Gastrocnemius medialis (tissue), 4 donors: ENCODE data around the gene MMP12. TPM values are rescaled to one million over a fixed set of nuclear protein-coding genes. Genes with fewer than 3 reads are reported as not detected.

Source experiments
- ATAC-seq, 2 donors: fragments of 150-250 bp; one replicate each; pipeline ENCODE4 v1.9.1; 2016
- DNase-seq, 2 donors: peaks; one replicate each; pipeline ENCODE4 v3.0.0-alpha.2; 2019
- H3K27ac ChIP-seq, 4 donors: fragments of 200-600 bp; sonication (generic); 1 replicate in 1 of 4; 2 replicates in 3 of 4; pipeline ENCODE4 v1.5.1; 2016 to 2018; ENCODE audit warnings: mild to moderate bottlenecking in 2 of 4, moderate library complexity in 1 of 4
- H3K27me3 ChIP-seq, 3 donors: fragments of 200-600 bp; sonication (generic) in 2 of 3; 1 replicate in 1 of 3; 2 replicates in 2 of 3; pipeline versions ENCODE4 v1.5.1 to v1.6.0; 2016 to 2019; ENCODE audit warnings: mild to moderate bottlenecking in 1 of 3, moderate library complexity in 1 of 3
- H3K36me3 ChIP-seq, 2 donors: fragments of 200-600 bp; sonication (generic) in 1 of 2; one replicate each; pipeline ENCODE4 v1.5.1; 2017 to 2018
- H3K4me1 ChIP-seq, 2 donors: fragments of 200-600 bp; sonication (generic) in 1 of 2; one replicate each; pipeline ENCODE4 v1.5.1; 2016 to 2017; ENCODE audit warnings: mild to moderate bottlenecking in 2 of 2
- H3K4me3 ChIP-seq, 4 donors: fragments of 200-600 bp; sonication (generic) in 3 of 4; 1 replicate in 1 of 4; 2 replicates in 3 of 4; pipeline ENCODE4 v1.5.1; 2016 to 2019; ENCODE audit warnings: mild to moderate bottlenecking in 2 of 4
- H3K9me3 ChIP-seq, 3 donors: fragments of 200-600 bp; sonication (generic) in 2 of 3; 1 replicate in 1 of 3; 2 replicates in 2 of 3; pipeline ENCODE4 v1.5.1; 2016 to 2019
- POLR2A ChIP-seq, 2 donors: fragments of 450-650 bp; IDR thresholded peaks; one replicate each; pipeline ENCODE4 v1.6.1; 2017; ENCODE audit warnings: antibody characterized with exemption in 2 of 2, mild to moderate bottlenecking in 2 of 2, moderate library complexity in 2 of 2
- in situ Hi-C, 4 donors: fragments of 200-750 bp; cut with MboI; loops; one replicate each; pipeline versions ENCODE4 v1.15.0 to v1.8.0; 2017; ENCODE audit warnings: low sequenced_read_pairs in 4 of 4
- intact Hi-C: fragments of 100-400 bp; cut with DNase I; formaldehyde crosslinking; loops from one replicate; pipeline ENCODE4 v1.15.1; 2023; ENCODE audit warnings: low total_unique reads
- total RNA-seq, 4 donors: library from RNA; depleted of rRNA; stranded (reverse); fragments of >200 nt; gene quantifications; one replicate each; pipeline versions ENCODE4 v1.1.0 to v1.2.3, GENCODE V29; 2016
- TF ChIP-seq, protein P1 (sequence below), 5 experiments: fragments of 450-650 bp in 3 of 5; fragments of 200-600 bp in 2 of 5; sonication (generic) in 2 of 5; IDR thresholded peaks in 4 of 5; conservative IDR thresholded peaks in 1 of 5; 1 replicate in 4 of 5; 2 replicates in 1 of 5; pipeline ENCODE4 v1.5.1; 2016 to 2019; ENCODE audit warnings: antibody characterized with exemption in 5 of 5, mild to moderate bottlenecking in 3 of 5, moderate library complexity in 3 of 5

Gene MMP12
- total RNA-seq = not detected

DNA sequence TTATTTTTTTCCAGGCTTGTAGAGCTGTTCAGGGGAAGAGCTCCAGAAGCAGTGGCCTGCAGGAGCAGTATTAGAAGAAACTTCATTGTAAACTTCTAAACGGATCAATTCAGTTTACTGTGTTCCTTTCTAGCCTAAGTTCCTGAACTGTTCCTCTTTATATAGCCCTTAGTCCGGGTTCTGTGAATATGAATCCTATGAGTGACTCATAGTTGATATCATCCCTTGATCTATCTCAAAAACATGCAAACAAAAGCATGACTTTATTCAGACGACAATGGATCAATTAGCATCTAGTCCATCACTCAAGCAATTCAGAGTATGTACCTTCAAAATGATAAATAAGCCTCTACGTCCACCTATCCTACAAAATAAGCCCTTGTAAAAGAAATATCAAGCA, at the start of gene MMP12:
Gene MMP12 (minus strand): TSS at position 131 of the 400 bp plus-strand sequence. CDS start 45 bp downstream, at position 86.
- no peaks in the 10 kb centered on the region for H3K27me3 ChIP-seq
- intact Hi-C loops = no loop called here
- no peaks in the 10 kb centered on the region for H3K36me3 ChIP-seq
- TF ChIP-seq, protein P1, sequence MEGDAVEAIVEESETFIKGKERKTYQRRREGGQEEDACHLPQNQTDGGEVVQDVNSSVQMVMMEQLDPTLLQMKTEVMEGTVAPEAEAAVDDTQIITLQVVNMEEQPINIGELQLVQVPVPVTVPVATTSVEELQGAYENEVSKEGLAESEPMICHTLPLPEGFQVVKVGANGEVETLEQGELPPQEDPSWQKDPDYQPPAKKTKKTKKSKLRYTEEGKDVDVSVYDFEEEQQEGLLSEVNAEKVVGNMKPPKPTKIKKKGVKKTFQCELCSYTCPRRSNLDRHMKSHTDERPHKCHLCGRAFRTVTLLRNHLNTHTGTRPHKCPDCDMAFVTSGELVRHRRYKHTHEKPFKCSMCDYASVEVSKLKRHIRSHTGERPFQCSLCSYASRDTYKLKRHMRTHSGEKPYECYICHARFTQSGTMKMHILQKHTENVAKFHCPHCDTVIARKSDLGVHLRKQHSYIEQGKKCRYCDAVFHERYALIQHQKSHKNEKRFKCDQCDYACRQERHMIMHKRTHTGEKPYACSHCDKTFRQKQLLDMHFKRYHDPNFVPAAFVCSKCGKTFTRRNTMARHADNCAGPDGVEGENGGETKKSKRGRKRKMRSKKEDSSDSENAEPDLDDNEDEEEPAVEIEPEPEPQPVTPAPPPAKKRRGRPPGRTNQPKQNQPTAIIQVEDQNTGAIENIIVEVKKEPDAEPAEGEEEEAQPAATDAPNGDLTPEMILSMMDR (IDR thresholded peaks at IDR 0.05 in 4 of 5, conservative IDR thresholded peaks at IDR 0.05 in 1 of 5) = no peak
- TF ChIP-seq POLR2A (IDR thresholded peaks at IDR 0.05) = no peak
- ATAC-seq (no peak), DNase-seq (no peak)
- H3K4me1 ChIP-seq = no peaks in the 10 kb centered on the region
- in situ Hi-C loops = no loop called here
- H3K9me3 ChIP-seq = no peaks in the 10 kb centered on the region
- no peak within 1 kb of the TSS for H3K4me3 ChIP-seq
- H3K27ac ChIP-seq = no peak within 1 kb of the TSS

DNA sequence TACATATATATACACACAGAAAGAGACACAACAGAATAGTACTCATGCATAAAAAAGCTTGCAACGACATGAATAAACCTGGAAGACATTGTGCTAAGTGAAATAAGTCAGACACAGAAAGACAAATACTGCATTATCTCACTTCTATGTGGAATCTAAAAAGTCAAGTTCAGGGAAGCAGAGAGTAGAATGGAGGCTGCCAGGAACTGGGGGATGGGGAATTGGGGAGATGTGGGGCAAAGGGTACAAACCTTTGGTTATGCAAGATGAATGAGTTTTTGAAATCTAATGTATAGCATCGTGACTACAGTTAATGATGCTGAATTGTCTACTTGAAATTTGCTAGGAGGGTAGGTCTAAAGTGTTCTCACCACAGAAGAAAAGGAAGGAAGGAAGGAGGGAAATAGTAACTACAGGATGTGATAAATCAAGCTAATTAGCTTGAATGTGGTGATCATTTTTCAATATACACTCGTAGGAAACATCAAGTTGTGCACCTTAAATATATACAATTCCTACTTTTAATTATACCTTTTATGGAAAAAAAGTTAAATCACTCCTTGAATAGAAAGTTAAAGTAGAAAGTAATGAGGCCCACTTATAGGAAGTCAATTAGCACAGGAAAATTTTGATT, 46.9 kb upstream of the MMP12 start:
- in situ Hi-C loops (no loop called here), intact Hi-C loops (no loop called here)
- H3K27me3 ChIP-seq = no peaks in the 10 kb centered on the region
- no peak overlapping the region for H3K27ac ChIP-seq
- TF ChIP-seq, protein P1 (IDR thresholded peaks at IDR 0.05 in 4 of 5, conservative IDR thresholded peaks at IDR 0.05 in 1 of 5) = no peak
- TF ChIP-seq POLR2A (IDR thresholded peaks at IDR 0.05) = no peak
- no peaks in the 10 kb centered on the region for H3K4me1 ChIP-seq
- no peaks in the 10 kb centered on the region for H3K9me3 ChIP-seq
- DNase-seq (no peak), ATAC-seq (no peak)
- no peaks in the 10 kb centered on the region for H3K36me3 ChIP-seq
- H3K4me3 ChIP-seq = no peak overlapping the region

DNA sequence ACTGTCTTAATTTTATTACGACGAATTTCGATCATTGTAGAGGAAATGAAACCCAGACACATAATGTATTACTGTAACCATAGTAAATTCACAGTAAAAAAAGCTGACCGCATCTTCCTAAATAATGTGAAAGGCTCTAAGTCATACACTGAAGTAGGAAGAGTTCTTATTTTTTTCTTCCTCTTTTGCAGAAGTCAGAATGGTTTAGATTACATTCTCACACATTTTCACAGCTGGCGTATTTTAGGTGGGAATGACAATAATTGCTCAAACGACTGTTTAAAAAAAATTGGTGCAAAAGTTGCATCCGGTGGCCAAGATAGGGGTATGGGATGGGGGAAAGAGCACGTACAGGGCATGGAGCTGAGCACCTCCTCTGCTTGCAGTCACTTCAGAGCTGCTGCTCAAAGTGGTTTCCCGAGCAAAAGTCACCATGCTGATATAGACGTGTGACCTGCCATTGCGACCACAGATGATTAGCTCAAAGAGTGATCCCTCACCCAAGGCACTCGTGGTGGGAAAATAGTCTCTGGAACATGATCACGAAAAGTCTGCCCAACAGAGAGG, 45.4 kb upstream of the MMP12 start:
- in situ Hi-C loops (no loop called here), intact Hi-C loops (no loop called here)
- TF ChIP-seq, protein P1 (IDR thresholded peaks at IDR 0.05 in 4 of 5, conservative IDR thresholded peaks at IDR 0.05 in 1 of 5) = no peak
- no peak for TF ChIP-seq POLR2A (IDR thresholded peaks at IDR 0.05)
- H3K27ac ChIP-seq = no peak overlapping the region
- H3K36me3 ChIP-seq = no peaks in the 10 kb centered on the region
- H3K9me3 ChIP-seq = no peaks in the 10 kb centered on the region
- H3K4me3 ChIP-seq = no peak overlapping the region
- H3K4me1 ChIP-seq = no peaks in the 10 kb centered on the region
- ATAC-seq (no peak), DNase-seq (no peak)
- no peaks in the 10 kb centered on the region for H3K27me3 ChIP-seq

DNA sequence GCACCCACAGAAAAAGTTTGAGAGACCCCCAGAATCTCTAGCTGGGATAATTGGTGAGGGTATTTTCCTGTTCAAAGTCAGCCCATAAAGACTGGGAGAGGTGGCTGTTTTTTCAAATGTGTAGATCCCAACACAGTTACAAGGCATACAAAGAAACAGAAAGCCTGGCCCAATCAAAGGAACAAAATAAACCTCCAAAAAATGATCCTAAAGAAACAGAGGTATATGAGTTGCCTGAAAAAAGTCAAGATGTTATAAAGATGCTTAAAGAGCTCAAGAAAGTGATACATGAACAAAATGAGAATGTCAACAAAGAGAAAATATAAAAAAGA, 40.2 kb upstream of the MMP12 start:
- Histone ChIP-seq H3K4me3 (no peak overlapping the region), H3K36me3 (no peaks in the 10 kb centered on the region), H3K27ac (no peak overlapping the region), H3K27me3 (no peaks in the 10 kb centered on the region), H3K4me1 (no peaks in the 10 kb centered on the region), H3K9me3 (no peaks in the 10 kb centered on the region)
- intact Hi-C loops (no loop called here), in situ Hi-C loops (no loop called here)
- ATAC-seq = no peak
- TF ChIP-seq, protein P1 (IDR thresholded peaks at IDR 0.05 in 4 of 5, conservative IDR thresholded peaks at IDR 0.05 in 1 of 5) = no peak
- TF ChIP-seq POLR2A (IDR thresholded peaks at IDR 0.05) = no peak
- no peak for DNase-seq
